HG02938 (cell line): ENCODE measurements around the gene ELMO3.

Source experiments
- ATAC-seq: cut with Tn5 transposase; IDR thresholded peaks from one replicate; pipeline ENCODE4 v1.9.1; 2021; ENCODE audit warnings: mild to moderate bottlenecking, moderate library complexity; ENCODE audit not compliant: unreplicated experiment

The ELMO3 gene

GRCh38 chr16:67179421-67180080, 19.4 kb upstream of the ELMO3 start:
- ATAC-seq: no peak

- no peak for ATAC-seq
These were observed 18.8 kb upstream of the ELMO3 start for GRCh38 chr16:67180166-67180565.

GRCh38 chr16:67181346-67181745, 17.6 kb upstream of the ELMO3 start:
- ATAC-seq: no peak

- no peak for ATAC-seq
These were observed 16.6 kb upstream of the ELMO3 start for GRCh38 chr16:67182288-67182687.

GRCh38 chr16:67183284-67183626, 15.7 kb upstream of the ELMO3 start:
- ATAC-seq: no peak

- peak; percentile 90 for ATAC-seq
These were observed 15.1 kb upstream of the ELMO3 start, which contains the start of gene MATCAP1 for GRCh38 chr16:67183627-67184452. MATCAP1 (minus strand) TSS chr16:67183963; CDS start chr16:67180610, 3,353 bp downstream.

- ATAC-seq: no peak
These were observed 14.4 kb upstream of the ELMO3 start for GRCh38 chr16:67184453-67184994.

GRCh38 chr16:67184995-67185650, 13.8 kb upstream of the ELMO3 start:
- ATAC-seq: peak; percentile 26

GRCh38 chr16:67185651-67186134, 13.2 kb upstream of the ELMO3 start:
- no peak for ATAC-seq

GRCh38 chr16:67186550-67186950, 12.4 kb upstream of the ELMO3 start:
- no peak for ATAC-seq

- no peak for ATAC-seq
These were observed 11.6 kb upstream of the ELMO3 start for GRCh38 chr16:67187175-67187890.

GRCh38 chr16:67188323-67188722, 10.6 kb upstream of the ELMO3 start:
- ATAC-seq: no peak

GRCh38 chr16:67188798-67189197, 10.1 kb upstream of the ELMO3 start:
- no peak for ATAC-seq

GRCh38 chr16:67190041-67190440, 8.9 kb upstream of the ELMO3 start, which contains the start of gene EXOC3L1:
EXOC3L1 (minus strand) TSS chr16:67190136; CDS start chr16:67189676, 460 bp downstream.
- ATAC-seq: no peak

GRCh38 chr16:67190448-67191399, 8.2 kb upstream of the ELMO3 start:
- ATAC-seq: no peak

- no peak for ATAC-seq
These were observed 7.4 kb upstream of the ELMO3 start for GRCh38 chr16:67191411-67191994.

- peak; percentile 82 for ATAC-seq
These were observed 6.8 kb upstream of the ELMO3 start, which contains the start of gene E2F4 for GRCh38 chr16:67191995-67192681. E2F4 (plus strand) TSS chr16:67192155; CDS start chr16:67192228, 73 bp downstream.

- ATAC-seq: no peak
These were observed 6.1 kb upstream of the ELMO3 start for GRCh38 chr16:67192781-67193361.
